Activated T-cell treated with anti-CD3 and anti-CD28 coated beads for 24 hours (primary cell): ENCODE measurements around the gene UBASH3B.
"Not testable (repeated sequence)": the region's sequence is repeated elsewhere in the genome, so short reads cannot be mapped to it uniquely, and the experiment has no call there.

Source experiments
- DNase-seq: peaks from one replicate; pipeline ENCODE4 v3.0.0-alpha.2; 2020; ENCODE audit warnings: low read depth

UBASH3B gene

DNA sequence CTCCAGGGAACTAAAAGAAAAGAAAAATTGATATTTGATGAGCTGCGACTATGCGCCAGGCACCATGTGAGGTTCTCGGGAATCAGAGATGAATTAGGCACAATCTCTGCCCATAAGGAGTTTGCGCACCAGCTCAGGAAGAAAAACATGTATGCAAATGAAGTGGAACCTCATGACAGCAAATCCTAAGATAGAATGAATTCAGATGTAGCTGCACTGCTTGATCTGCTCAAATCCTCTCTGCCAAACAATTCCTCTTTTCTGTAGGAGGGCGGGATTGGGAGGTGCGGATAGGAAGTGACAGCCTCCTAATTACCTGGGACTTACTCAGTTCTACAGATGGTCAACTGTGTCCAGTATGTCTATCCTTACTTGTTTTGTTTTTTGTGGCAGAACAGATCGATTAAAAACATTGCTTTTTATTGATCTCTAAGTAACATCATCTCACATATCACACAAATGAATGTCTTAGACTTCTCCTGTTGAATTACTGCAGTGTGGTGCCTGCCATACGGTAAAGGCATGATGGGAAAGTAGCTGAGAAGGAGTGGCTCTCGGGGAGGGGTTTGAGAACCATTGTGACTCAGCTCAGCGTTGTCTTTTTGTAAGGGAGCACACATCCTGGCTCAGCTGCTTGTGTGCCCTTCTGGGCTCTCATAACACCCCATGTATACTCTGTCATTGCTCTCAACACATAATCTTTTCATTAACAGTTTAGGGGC is 196.7 kb downstream of the UBASH3B start:
- peak; percentile 24 for DNase-seq

DNA sequence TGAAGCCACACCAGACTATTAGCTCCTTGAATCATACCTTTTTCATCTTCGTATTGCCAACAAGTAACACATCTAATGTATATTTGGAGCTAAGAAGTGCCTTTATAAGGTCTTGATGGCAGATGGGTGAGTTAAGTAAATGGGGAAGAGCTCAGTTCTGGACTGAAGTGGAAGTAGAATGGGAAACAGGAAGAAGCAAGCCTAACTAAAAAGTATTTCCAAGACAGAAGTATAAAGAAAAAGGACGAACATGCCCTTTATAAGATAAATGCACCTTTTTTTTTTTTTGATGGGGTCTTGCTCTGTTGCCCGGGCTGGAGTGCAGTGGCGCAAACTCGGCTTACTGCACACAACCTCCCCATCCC is 197.3 kb downstream of the UBASH3B start:
- DNase-seq: no peak

DNA sequence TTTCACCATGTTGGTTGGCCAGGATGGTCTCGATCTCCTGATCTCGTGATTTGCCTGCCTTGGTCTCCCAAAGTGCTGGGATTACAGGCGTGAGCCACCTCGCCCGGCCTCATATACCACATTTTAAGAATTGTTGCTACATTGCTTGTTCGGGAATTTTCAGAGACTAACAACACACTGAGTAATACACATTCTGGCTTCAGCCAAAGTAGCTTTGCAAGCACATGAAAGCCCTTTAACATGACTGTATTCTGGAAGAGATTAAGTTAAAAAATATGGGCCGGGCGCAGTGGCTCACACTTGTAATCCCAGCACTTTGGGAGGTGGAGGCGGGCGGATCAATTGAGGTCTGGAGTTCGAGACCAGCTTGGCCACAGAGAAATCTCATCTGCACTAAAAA is 197.7 kb downstream of the UBASH3B start:
- DNase-seq: no peak

GRCh38 chr11:122853971-122854446 is 198.5 kb downstream of the UBASH3B start:
- peak; percentile 41 for DNase-seq

DNA sequence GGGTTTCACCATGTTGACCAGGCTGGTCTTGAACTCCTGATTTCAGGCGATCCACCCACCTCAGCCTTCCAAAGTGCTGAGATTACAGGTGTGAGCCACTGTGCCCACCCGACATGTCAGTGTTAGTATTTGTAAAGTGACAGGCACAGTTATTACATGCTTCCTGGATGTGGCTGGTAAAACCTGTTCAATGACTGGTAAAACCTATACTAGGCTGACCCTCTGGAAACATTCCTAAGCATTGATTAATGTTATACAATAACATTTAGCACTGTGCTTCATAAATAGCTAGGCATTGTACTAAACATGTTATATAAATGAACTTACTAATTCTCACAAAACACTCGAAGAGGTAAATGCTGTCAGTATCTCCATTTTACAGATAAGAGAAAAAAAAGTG is 206.1 kb downstream of the UBASH3B start:
- no peak for DNase-seq

DNA sequence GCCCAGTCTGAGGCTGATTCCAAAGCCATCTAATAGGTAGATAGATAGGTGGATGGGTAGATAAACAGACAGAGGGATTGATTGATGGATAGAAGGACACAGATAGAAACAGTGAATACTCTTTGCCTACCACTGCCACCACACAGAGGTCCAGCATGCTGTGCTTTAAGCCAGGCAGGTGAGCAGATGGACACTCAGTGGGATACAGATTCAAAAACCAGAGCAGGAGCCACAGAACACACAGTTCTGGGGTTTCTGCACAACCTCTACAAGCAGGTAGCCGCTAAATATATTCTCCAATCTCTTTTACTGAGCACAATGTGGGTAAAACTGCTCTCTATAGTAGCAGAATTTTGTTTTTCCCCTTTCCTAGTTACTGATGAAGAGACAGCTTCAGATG is 206.6 kb downstream of the UBASH3B start:
- no peak for DNase-seq

GRCh38 chr11:122863154-122863553 is 207.6 kb downstream of the UBASH3B start:
- not testable (repeated sequence) for DNase-seq

- DNase-seq: no peak
Measured at GRCh38 chr11:122863704-122864326, 208.3 kb downstream of the UBASH3B start.
